Activated CD4-positive, alpha-beta memory T cell treated with anti-CD3 and anti-CD28 coated beads for 36 hours (primary cell): ENCODE data around the gene HNRNPD. TPM values are rescaled to one million over a fixed set of nuclear protein-coding genes. Genes with fewer than 3 reads are reported as not detected.
A peak's percentile ranks its signal among the peaks of the same experiment; 100 is the strongest.
"Not testable (repeated sequence)": the region's sequence is repeated elsewhere in the genome, so short reads cannot be mapped to it uniquely, and the experiment has no call there.

ENCODE experiments used
- CTCF ChIA-PET: fragments of 350-600 bp; sonication (Branson Sonifier 250); formaldehyde crosslinking; loops from one replicate; lab custom pipeline; 2021; ENCODE audit warnings: antibody characterized with exemption, inconsistent platforms; lab: Charles Lee
- POLR2A ChIA-PET: fragments of 350-600 bp; sonication (Branson Sonifier 250); formaldehyde crosslinking; loops from one replicate; lab custom pipeline; 2021; ENCODE audit warnings: antibody characterized with exemption; lab: Charles Lee
- DNase-seq: peaks from one replicate; pipeline ENCODE4 v3.0.0-alpha.2; 2020
- H3K27ac Mint-ChIP-seq: one replicate; pipeline ENCODE4 v1.8.0; 2021; ENCODE audit warnings: mixed read lengths
- H3K27me3 Mint-ChIP-seq: one replicate; pipeline ENCODE4 v1.8.0; 2021; ENCODE audit warnings: mixed read lengths
- H3K36me3 Mint-ChIP-seq: one replicate; pipeline ENCODE4 v1.8.0; 2021; ENCODE audit warnings: mixed read lengths
- H3K4me1 Mint-ChIP-seq: one replicate; pipeline ENCODE4 v1.8.0; 2021; ENCODE audit warnings: low read depth, mixed read lengths
- H3K4me3 Mint-ChIP-seq: one replicate; pipeline ENCODE4 v1.8.0; 2021; ENCODE audit warnings: mild to moderate bottlenecking, mixed read lengths
- H3K9me3 Mint-ChIP-seq: one replicate; pipeline ENCODE4 v1.8.0; 2021; ENCODE audit warnings: mixed read lengths
- intact Hi-C: fragments of 100-400 bp; cut with micrococcal nuclease; formaldehyde crosslinking; loops from one replicate; pipeline ENCODE4 v1.15.1; 2023
- total RNA-seq, 2 experiments: library from RNA; stranded (reverse); gene quantifications; one replicate each; pipeline ENCODE4 v1.2.3, GENCODE V29; 2021

HNRNPD gene
- total RNA-seq: 100 to 1,000 TPM; 398 to 400 TPM

- H3K9me3 Mint-ChIP-seq: no peaks in the 10 kb centered on the region
- H3K27me3 Mint-ChIP-seq: no peaks in the 10 kb centered on the region
- DNase-seq: peak; percentile 96
- POLR2A ChIA-PET: interaction anchor here (1.0 to 2.7 kb wide), 7 partner anchors 12 to 661 kb away, joined by 3 to 57 read pairs (median 5); partner anchors contain the start of genes COPS4 and HNRNPDL
- H3K36me3 Mint-ChIP-seq: peaks cover 43% of the 10 kb centered on the region
- CTCF ChIA-PET: interaction anchor here (0.9 to 2.4 kb wide), 3 partner anchors 13 to 58 kb away, joined by 3 to 15 read pairs (median 6); no protein-coding TSS in a partner anchor
- H3K4me3 Mint-ChIP-seq: peak within 1 kb of the TSS; percentile 97
- peak within 1 kb of the TSS; percentile 97 for H3K27ac Mint-ChIP-seq
- intact Hi-C loops: loop anchor here (1.0 to 10.0 kb wide), 11 partner anchors 21 to 1082 kb away; partner anchors contain the start of genes COPS4, COQ2, LIN54 and MRPS18C
- H3K4me1 Mint-ChIP-seq: peaks cover 35% of the 10 kb centered on the region
Measured at GRCh38 chr4:82373816-82374625, at the start of gene HNRNPD. TSS of gene HNRNPD (minus strand) at chr4:82373991. CDS start at chr4:82373678, 313 bp downstream.

- peaks cover 49% of the 10 kb centered on the region for H3K36me3 Mint-ChIP-seq
- POLR2A ChIA-PET: interaction anchor here (1.2 to 1.7 kb wide), 5 partner anchors 9 to 138 kb away, joined by 3 to 6 read pairs (median 5); partner anchors contain the start of gene HNRNPD
- no peaks in the 10 kb centered on the region for H3K9me3 Mint-ChIP-seq
- intact Hi-C loops: no loop called here
- H3K4me1 Mint-ChIP-seq: peaks cover 42% of the 10 kb centered on the region
- CTCF ChIA-PET: no interaction called here
- peak overlapping the region; percentile 15 for H3K27ac Mint-ChIP-seq
- H3K4me3 Mint-ChIP-seq: no peak overlapping the region
- peaks cover 7% of the 10 kb centered on the region for H3K27me3 Mint-ChIP-seq
- no peak for DNase-seq
Measured at GRCh38 chr4:82422616-82423015, 48.8 kb upstream of the HNRNPD start.

- POLR2A ChIA-PET: interaction anchor here (0.6 to 1.7 kb wide), 6 partner anchors 10 to 691 kb away, joined by 3 to 6 read pairs (median 4); partner anchors contain the start of gene HNRNPD
- CTCF ChIA-PET: interaction anchor here (0.6 kb wide), 1 partner anchor 25 kb away, joined by 3 read pairs; no protein-coding TSS in a partner anchor
- peaks cover 43% of the 10 kb centered on the region for H3K36me3 Mint-ChIP-seq
- intact Hi-C loops: no loop called here
- no peaks in the 10 kb centered on the region for H3K9me3 Mint-ChIP-seq
- DNase-seq: no peak
- H3K4me1 Mint-ChIP-seq: peaks cover 35% of the 10 kb centered on the region
- no peak overlapping the region for H3K4me3 Mint-ChIP-seq
- H3K27ac Mint-ChIP-seq: no peak overlapping the region
- peaks cover 10% of the 10 kb centered on the region for H3K27me3 Mint-ChIP-seq
Measured at GRCh38 chr4:82421796-82422560, 48.2 kb upstream of the HNRNPD start.

GRCh38 chr4:82419451-82419850 lies 45.7 kb upstream of the HNRNPD start:
- no peaks in the 10 kb centered on the region for H3K9me3 Mint-ChIP-seq
- no peak overlapping the region for H3K27ac Mint-ChIP-seq
- ChIA-PET CTCF (interaction anchor here (1.1 kb wide), 1 partner anchor 10 kb away, joined by 5 read pairs; no protein-coding TSS in a partner anchor), POLR2A (interaction anchor here (1.0 to 1.3 kb wide), 2 partner anchors 10 to 39 kb away, joined by 3 to 8 read pairs; partner anchors contain the start of gene HNRNPDL)
- intact Hi-C loops: no loop called here
- H3K36me3 Mint-ChIP-seq: peaks cover 18% of the 10 kb centered on the region
- H3K4me1 Mint-ChIP-seq: peaks cover 15% of the 10 kb centered on the region
- H3K27me3 Mint-ChIP-seq: peaks cover 18% of the 10 kb centered on the region
- DNase-seq: no peak
- H3K4me3 Mint-ChIP-seq: no peak overlapping the region

- intact Hi-C loops: no loop called here
- ChIA-PET CTCF (interaction anchor here (1.7 kb wide), 1 partner anchor 13 kb away, joined by 5 read pairs; no protein-coding TSS in a partner anchor), POLR2A (interaction anchor here (2.2 kb wide), 1 partner anchor 13 kb away, joined by 7 read pairs; no protein-coding TSS in a partner anchor)
- H3K27me3 Mint-ChIP-seq: peaks cover 18% of the 10 kb centered on the region
- no peak for DNase-seq
- no peak overlapping the region for H3K27ac Mint-ChIP-seq
- H3K4me3 Mint-ChIP-seq: no peak overlapping the region
- H3K4me1 Mint-ChIP-seq: peaks cover 3% of the 10 kb centered on the region
- no peaks in the 10 kb centered on the region for H3K36me3 Mint-ChIP-seq
- peaks cover 4% of the 10 kb centered on the region for H3K9me3 Mint-ChIP-seq
Measured at GRCh38 chr4:82415922-82416365, 42.2 kb upstream of the HNRNPD start.

- H3K9me3 Mint-ChIP-seq, H3K36me3 Mint-ChIP-seq, DNase-seq, H3K4me1 Mint-ChIP-seq, intact Hi-C loops, H3K27ac Mint-ChIP-seq, H3K4me3 Mint-ChIP-seq: not testable (repeated sequence)
- ChIA-PET CTCF (interaction anchor here (0.6 kb wide), 1 partner anchor 130 kb away, joined by 4 read pairs; no protein-coding TSS in a partner anchor), POLR2A (interaction anchor here (0.6 to 2.2 kb wide), 2 partner anchors 14 to 18 kb away, joined by 3 to 7 read pairs; no protein-coding TSS in a partner anchor)
- H3K27me3 Mint-ChIP-seq: peaks cover 18% of the 10 kb centered on the region
Measured at GRCh38 chr4:82415061-82415460, 41.3 kb upstream of the HNRNPD start.

GRCh38 chr4:82403725-82404124 lies 29.9 kb upstream of the HNRNPD start:
- no peak for DNase-seq
- Mint-ChIP-seq H3K4me1 (no peaks in the 10 kb centered on the region), H3K9me3 (no peaks in the 10 kb centered on the region), H3K27me3 (peaks cover 5% of the 10 kb centered on the region), H3K36me3 (no peaks in the 10 kb centered on the region), H3K27ac (no peak overlapping the region), H3K4me3 (no peak overlapping the region)
- ChIA-PET CTCF (no interaction called here), POLR2A (no interaction called here)
- intact Hi-C loops: no loop called here

GRCh38 chr4:82402196-82402775 lies 28.5 kb upstream of the HNRNPD start:
- H3K27ac Mint-ChIP-seq: no peak overlapping the region
- no peaks in the 10 kb centered on the region for H3K4me1 Mint-ChIP-seq
- CTCF ChIA-PET: no interaction called here
- no peaks in the 10 kb centered on the region for H3K9me3 Mint-ChIP-seq
- H3K4me3 Mint-ChIP-seq: no peak overlapping the region
- no peak for DNase-seq
- H3K27me3 Mint-ChIP-seq: peaks cover 5% of the 10 kb centered on the region
- POLR2A ChIA-PET: no interaction called here
- H3K36me3 Mint-ChIP-seq: no peaks in the 10 kb centered on the region
- intact Hi-C loops: no loop called here

- H3K27ac Mint-ChIP-seq: no peak overlapping the region
- intact Hi-C loops: no loop called here
- no peaks in the 10 kb centered on the region for H3K4me1 Mint-ChIP-seq
- CTCF ChIA-PET: no interaction called here
- H3K4me3 Mint-ChIP-seq: no peak overlapping the region
- peaks cover 5% of the 10 kb centered on the region for H3K27me3 Mint-ChIP-seq
- no peak for DNase-seq
- H3K9me3 Mint-ChIP-seq: no peaks in the 10 kb centered on the region
- POLR2A ChIA-PET: no interaction called here
- no peaks in the 10 kb centered on the region for H3K36me3 Mint-ChIP-seq
Measured at GRCh38 chr4:82401600-82401999, 27.8 kb upstream of the HNRNPD start.

GRCh38 chr4:82398263-82398662 lies 24.5 kb upstream of the HNRNPD start:
- H3K4me3 Mint-ChIP-seq: no peak overlapping the region
- H3K9me3 Mint-ChIP-seq: no peaks in the 10 kb centered on the region
- POLR2A ChIA-PET: interaction anchor here (1.2 to 1.4 kb wide), 2 partner anchors 17 to 26 kb away, joined by 3 read pairs; no protein-coding TSS in a partner anchor
- DNase-seq: no peak
- H3K36me3 Mint-ChIP-seq: no peaks in the 10 kb centered on the region
- H3K27ac Mint-ChIP-seq: no peak overlapping the region
- H3K4me1 Mint-ChIP-seq: no peaks in the 10 kb centered on the region
- peaks cover 5% of the 10 kb centered on the region for H3K27me3 Mint-ChIP-seq
- CTCF ChIA-PET: no interaction called here
- intact Hi-C loops: no loop called here

- no peak overlapping the region for H3K27ac Mint-ChIP-seq
- intact Hi-C loops: no loop called here
- no peak overlapping the region for H3K4me3 Mint-ChIP-seq
- no peaks in the 10 kb centered on the region for H3K4me1 Mint-ChIP-seq
- peaks cover 5% of the 10 kb centered on the region for H3K27me3 Mint-ChIP-seq
- no peaks in the 10 kb centered on the region for H3K36me3 Mint-ChIP-seq
- CTCF ChIA-PET: interaction anchor here (0.6 to 1.3 kb wide), 3 partner anchors 10 to 308 kb away, joined by 3 read pairs; no protein-coding TSS in a partner anchor
- H3K9me3 Mint-ChIP-seq: no peaks in the 10 kb centered on the region
- POLR2A ChIA-PET: interaction anchor here (0.6 to 1.2 kb wide), 3 partner anchors 18 to 598 kb away, joined by 3 to 4 read pairs (median 3); no protein-coding TSS in a partner anchor
- DNase-seq: no peak
Measured at GRCh38 chr4:82397527-82397926, 23.7 kb upstream of the HNRNPD start.
